ENCODE results near the gene HHAT.

HHAT gene

GRCh38 chr1:210709701-210710100 lies 381.0 kb downstream of the HHAT start:
- TF ChIP-seq CTCF (IDR thresholded peaks at IDR 0.05; ENCODE audit: low read depth, low read length, missing control alignments), result no peak

GRCh38 chr1:210711825-210712612 lies 383.3 kb downstream of the HHAT start:
- no peak overlapping the region for H3K4me3 ChIP-seq (replicated peaks; ENCODE audit: low read depth, low read length)
- no peak for DNase-seq (ENCODE audit: extremely low read depth, low read depth)
- no peak for TF ChIP-seq CTCF (IDR thresholded peaks at IDR 0.05; ENCODE audit: low read depth, low read length, missing control alignments)

More at GRCh38 chr1:210709701-210710100, 381.0 kb downstream of the HHAT start:
- no peak overlapping the region for H3K4me3 ChIP-seq (replicated peaks; ENCODE audit: low read depth, low read length)
- no peak for DNase-seq (ENCODE audit: extremely low read depth, low read depth)

- no peak for DNase-seq (ENCODE audit: extremely low read depth, low read depth)
- TF ChIP-seq CTCF (IDR thresholded peaks at IDR 0.05; ENCODE audit: low read depth, low read length, missing control alignments), result no peak
- H3K4me3 ChIP-seq (replicated peaks; ENCODE audit: low read depth, low read length), result no peak overlapping the region
Observed at GRCh38 chr1:210715072-210715471, 386.4 kb downstream of the HHAT start.

- no peak for DNase-seq (ENCODE audit: extremely low read depth, low read depth)
- no peak overlapping the region for H3K4me3 ChIP-seq (replicated peaks; ENCODE audit: low read depth, low read length)
- no peak for TF ChIP-seq CTCF (IDR thresholded peaks at IDR 0.05; ENCODE audit: low read depth, low read length, missing control alignments)
Observed at GRCh38 chr1:210722410-210723081, 393.8 kb downstream of the HHAT start.

- H3K4me3 ChIP-seq (replicated peaks; ENCODE audit: low read depth, low read length), result no peak overlapping the region
- no peak for DNase-seq (ENCODE audit: extremely low read depth, low read depth)
- TF ChIP-seq CTCF (IDR thresholded peaks at IDR 0.05; ENCODE audit: low read depth, low read length, missing control alignments), result no peak
Observed at GRCh38 chr1:210723646-210724045, 394.9 kb downstream of the HHAT start.

GRCh38 chr1:210724768-210725167 lies 396.1 kb downstream of the HHAT start:
- TF ChIP-seq CTCF (IDR thresholded peaks at IDR 0.05; ENCODE audit: low read depth, low read length, missing control alignments), result no peak
- no peak overlapping the region for H3K4me3 ChIP-seq (replicated peaks; ENCODE audit: low read depth, low read length)
- DNase-seq (ENCODE audit: extremely low read depth, low read depth), result no peak

All from HFF-Myc (cell line).